ENCODE data around the gene NRP2. TPM values are rescaled to one million over a fixed set of nuclear protein-coding genes. Genes with fewer than 3 reads are reported as not detected.

NRP2 gene
- total RNA-seq, 3 donors from 2014 or later, result 18.4 to 32.0 (median 23.9) TPM

DNA sequence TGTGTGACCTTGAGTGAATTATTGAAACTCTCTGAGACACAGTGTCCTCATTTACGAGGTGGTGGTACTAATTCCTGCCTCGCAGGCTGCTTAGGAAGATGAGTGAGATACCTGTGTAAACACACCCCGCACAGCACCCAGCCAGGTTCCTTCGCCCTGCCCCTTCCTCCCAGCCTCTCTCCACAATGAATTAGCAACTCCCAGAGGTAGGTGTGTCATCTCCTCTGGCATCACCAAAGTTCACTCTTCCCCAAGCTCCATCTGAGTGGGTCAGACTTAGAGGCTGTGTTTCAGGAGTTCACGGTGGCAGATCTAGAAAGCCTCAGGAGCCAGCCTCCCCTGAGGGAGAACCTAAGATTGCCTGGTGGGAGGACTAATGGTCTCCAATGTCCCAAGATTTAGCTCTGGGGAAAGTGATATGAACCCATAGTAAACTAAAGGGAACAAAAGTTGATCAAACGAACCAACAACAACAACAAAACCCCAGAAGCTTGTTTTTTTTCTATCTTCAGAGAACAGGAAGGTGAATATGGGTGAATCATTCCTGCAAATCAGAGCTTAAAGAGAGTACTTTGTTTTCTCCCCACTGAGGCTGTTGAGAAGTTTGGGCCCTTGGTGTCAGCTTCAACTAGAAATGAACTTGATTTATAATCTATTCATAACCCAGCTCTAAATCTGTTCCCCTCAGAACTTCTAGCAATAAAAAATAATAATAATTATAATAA lies 44.4 kb upstream of the NRP2 start:
- Histone ChIP-seq H3K9me3 (peaks cover 0 to 7% of the 10 kb centered on the region in 2 donors), H3K4me3 (no peak overlapping the region), H3K27ac (no peak overlapping the region), H3K4me1 (no peaks in the 10 kb centered on the region), H3K27me3 (no peaks in the 10 kb centered on the region), H3K36me3 (no peaks in the 10 kb centered on the region)
- intact Hi-C loops (cut with DNase I; ENCODE audit: low total_unique reads), result no loop called here
- no peak for DNase-seq (ENCODE audit: low spot score in 2 of 2)
- no peak for TF ChIP-seq CTCF (IDR thresholded peaks at IDR 0.05)
- no peak for TF ChIP-seq POLR2A (IDR thresholded peaks at IDR 0.05)
- TF ChIP-seq POLR2AphosphoS5 (IDR thresholded peaks at IDR 0.05), result no peak

GRCh38 chr2:205640716-205641115 lies 41.6 kb upstream of the NRP2 start:
- Histone ChIP-seq H3K27ac (no peak overlapping the region), H3K9me3 (peaks cover 0 to 7% of the 10 kb centered on the region in 2 donors), H3K4me1 (no peaks in the 10 kb centered on the region), H3K4me3 (no peak overlapping the region), H3K36me3 (no peaks in the 10 kb centered on the region), H3K27me3 (no peaks in the 10 kb centered on the region)
- no peak for DNase-seq (ENCODE audit: low spot score in 2 of 2)
- no peak for TF ChIP-seq CTCF (IDR thresholded peaks at IDR 0.05)
- no peak for TF ChIP-seq POLR2A (IDR thresholded peaks at IDR 0.05)
- no peak for TF ChIP-seq POLR2AphosphoS5 (IDR thresholded peaks at IDR 0.05)
- intact Hi-C loops (cut with DNase I; ENCODE audit: low total_unique reads), result no loop called here

DNA sequence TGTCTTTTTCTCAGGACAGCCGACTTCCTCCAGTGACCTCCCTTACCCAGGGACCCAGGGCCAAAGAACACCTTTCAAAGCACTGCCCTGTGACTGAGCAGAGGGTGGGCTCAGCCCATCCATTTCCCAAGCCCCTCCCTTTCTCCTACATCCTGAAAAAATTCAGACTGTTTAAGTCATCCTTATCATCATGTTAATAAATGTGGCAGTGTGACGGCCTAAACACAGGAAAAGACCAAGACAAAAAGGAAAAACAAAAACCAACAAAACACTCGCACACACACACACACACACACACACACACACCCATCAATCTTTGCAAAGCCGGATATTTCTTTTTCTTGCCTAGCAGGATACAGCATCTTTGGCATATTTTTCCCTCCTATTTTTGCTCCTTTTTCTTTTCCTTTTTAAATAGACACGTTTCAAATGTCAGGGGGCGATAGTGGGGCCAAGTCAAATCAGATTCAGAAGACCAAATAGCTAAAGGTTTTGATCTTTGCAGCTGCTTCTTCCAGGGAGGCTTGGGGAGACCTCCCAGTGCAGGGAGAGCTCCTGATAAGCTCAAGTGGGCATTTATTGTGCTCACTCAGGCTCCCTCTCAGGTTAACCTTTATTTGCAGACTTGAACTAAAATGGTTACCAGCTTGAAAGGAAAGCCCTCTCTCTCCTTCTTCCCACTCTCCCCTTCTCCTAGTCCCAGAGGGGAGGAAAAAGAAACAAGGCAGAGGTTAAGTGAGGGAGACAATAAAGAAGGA lies 39.5 kb upstream of the NRP2 start:
- H3K27ac ChIP-seq, result no peak overlapping the region
- H3K4me1 ChIP-seq, result no peaks in the 10 kb centered on the region
- H3K9me3 ChIP-seq, result peaks cover 0 to 7% of the 10 kb centered on the region in 2 donors
- no peak overlapping the region for H3K4me3 ChIP-seq
- no peaks in the 10 kb centered on the region for H3K27me3 ChIP-seq
- no peaks in the 10 kb centered on the region for H3K36me3 ChIP-seq
- intact Hi-C loops (cut with DNase I; ENCODE audit: low total_unique reads), result no loop called here
- TF ChIP-seq CTCF (IDR thresholded peaks at IDR 0.05) (no peak), POLR2AphosphoS5 (IDR thresholded peaks at IDR 0.05) (no peak), POLR2A (IDR thresholded peaks at IDR 0.05) (no peak)
- no peak for DNase-seq (ENCODE audit: low spot score in 2 of 2)

- H3K27ac ChIP-seq, result no peak overlapping the region
- DNase-seq (ENCODE audit: low spot score in 2 of 2), result no peak
Observed at GRCh38 chr2:205643391-205643885, 38.9 kb upstream of the NRP2 start.

More at GRCh38 chr2:205643391-205643885, 38.9 kb upstream of the NRP2 start:
- TF ChIP-seq POLR2AphosphoS5 (IDR thresholded peaks at IDR 0.05) (no peak), CTCF (IDR thresholded peaks at IDR 0.05) (no peak), POLR2A (IDR thresholded peaks at IDR 0.05) (no peak)
- Histone ChIP-seq H3K36me3 (no peaks in the 10 kb centered on the region), H3K4me1 (no peaks in the 10 kb centered on the region), H3K9me3 (peaks cover 0 to 7% of the 10 kb centered on the region in 2 donors), H3K27me3 (no peaks in the 10 kb centered on the region), H3K4me3 (no peak overlapping the region)
- intact Hi-C loops (cut with DNase I; ENCODE audit: low total_unique reads), result no loop called here
